ENCODE results near the gene COMMD1.

DNA sequence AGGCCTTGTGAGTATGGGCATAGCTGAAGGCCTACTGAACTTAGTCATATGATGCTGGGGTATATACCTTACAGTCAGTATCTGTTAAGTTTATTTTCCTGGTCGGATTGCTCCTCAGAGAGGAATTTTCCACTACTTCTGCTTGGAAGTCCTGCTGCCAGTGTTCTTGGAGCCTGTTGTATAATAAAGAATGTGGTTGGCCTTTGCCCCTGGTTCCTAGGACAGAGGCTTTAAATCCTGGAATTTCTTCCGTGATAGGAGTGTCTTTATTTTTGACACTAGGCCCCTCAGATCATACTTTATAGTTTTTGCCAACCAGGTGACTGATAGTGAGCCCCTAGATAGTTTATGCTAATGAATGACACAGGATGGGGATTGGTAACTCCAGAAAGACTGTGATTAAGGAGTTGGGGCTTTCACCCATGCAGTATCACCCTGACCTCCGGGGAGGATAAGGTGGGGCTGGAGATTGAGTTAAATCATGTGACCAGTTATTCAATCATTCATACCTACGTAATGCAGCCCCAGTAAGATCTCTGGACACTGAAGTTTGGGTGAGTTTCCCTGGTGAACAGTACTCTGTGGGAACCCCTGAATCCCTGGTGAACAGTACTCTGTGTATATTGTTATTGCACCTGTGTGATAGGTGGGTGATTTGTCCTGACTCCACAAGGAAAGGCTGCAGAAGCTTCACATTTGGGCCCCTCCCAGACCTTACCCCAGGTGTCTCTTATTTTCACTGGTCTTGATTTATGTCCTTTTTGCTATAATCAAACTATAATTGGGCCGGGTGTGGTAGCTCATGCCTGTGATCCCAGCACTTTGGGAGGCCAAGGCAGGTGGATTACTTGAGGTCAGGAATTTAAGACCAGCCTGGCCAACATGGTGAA, 56.9 kb downstream of the COMMD1 start:
- TF ChIP-seq, protein P1, sequence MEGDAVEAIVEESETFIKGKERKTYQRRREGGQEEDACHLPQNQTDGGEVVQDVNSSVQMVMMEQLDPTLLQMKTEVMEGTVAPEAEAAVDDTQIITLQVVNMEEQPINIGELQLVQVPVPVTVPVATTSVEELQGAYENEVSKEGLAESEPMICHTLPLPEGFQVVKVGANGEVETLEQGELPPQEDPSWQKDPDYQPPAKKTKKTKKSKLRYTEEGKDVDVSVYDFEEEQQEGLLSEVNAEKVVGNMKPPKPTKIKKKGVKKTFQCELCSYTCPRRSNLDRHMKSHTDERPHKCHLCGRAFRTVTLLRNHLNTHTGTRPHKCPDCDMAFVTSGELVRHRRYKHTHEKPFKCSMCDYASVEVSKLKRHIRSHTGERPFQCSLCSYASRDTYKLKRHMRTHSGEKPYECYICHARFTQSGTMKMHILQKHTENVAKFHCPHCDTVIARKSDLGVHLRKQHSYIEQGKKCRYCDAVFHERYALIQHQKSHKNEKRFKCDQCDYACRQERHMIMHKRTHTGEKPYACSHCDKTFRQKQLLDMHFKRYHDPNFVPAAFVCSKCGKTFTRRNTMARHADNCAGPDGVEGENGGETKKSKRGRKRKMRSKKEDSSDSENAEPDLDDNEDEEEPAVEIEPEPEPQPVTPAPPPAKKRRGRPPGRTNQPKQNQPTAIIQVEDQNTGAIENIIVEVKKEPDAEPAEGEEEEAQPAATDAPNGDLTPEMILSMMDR (IDR thresholded peaks at IDR 0.05; ENCODE audit: insufficient read depth, low read length, poor library complexity, severe bottlenecking) = no peak
- no peak for TF ChIP-seq EZH2phosphoT487 (conservative IDR thresholded peaks at IDR 0.05; ENCODE audit: low read length)

All from SU-DHL-6 (cell line).